Suprapubic skin (tissue), 3 donors: ENCODE data around the gene TECPR2.

Experiments used
- POLR2AphosphoS5 ChIP-seq, 3 donors: sonication (generic); formaldehyde crosslinking; IDR thresholded peaks; one replicate each; pipeline ENCODE4 v1.6.1; 2017; ENCODE audit warnings: antibody characterized with exemption in 3 of 3
- TF ChIP-seq, protein P1 (sequence below), 2 donors: fragments of 200-600 bp in 1 of 2; fragments of 450-650 bp in 1 of 2; sonication (generic) in 1 of 2; IDR thresholded peaks; one replicate each; pipeline ENCODE4 v1.5.1; 2016 to 2019; ENCODE audit warnings: antibody characterized with exemption in 2 of 2, mild to moderate bottlenecking in 1 of 2, moderate library complexity in 1 of 2

DNA sequence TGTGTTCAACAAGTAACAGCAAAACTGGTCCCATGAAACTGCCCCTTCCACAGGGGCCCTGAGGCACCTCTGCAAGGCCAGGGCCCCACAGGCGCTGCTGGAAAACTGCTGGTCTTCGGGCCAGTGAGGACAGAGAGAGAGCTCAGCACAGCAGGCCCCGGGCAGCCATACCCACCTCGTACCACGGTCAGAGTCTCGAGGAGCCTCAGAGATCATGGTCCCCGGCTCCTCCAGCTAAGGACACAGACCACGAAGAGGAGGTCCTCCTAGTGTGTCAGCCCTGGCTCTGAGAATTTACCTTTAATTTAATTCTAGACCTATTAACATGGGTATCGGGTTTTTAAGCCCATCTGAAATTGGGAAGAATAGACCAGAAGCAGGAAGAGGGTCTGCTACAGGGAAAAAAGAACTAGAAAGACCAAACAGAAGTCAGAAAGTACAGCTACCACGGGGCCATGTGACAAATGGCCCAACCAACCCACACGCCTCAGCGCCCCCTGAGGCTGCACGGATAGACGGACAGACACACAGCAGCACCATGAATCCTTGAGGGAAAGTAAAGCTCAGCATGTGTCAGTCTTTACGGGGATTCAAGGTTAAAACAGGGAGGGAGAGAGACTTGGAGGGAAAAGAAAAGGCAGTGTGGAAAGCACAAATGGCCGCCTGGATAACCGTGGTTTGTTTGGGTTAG, 123.9 kb downstream of the TECPR2 start:
- TF ChIP-seq, protein P1, sequence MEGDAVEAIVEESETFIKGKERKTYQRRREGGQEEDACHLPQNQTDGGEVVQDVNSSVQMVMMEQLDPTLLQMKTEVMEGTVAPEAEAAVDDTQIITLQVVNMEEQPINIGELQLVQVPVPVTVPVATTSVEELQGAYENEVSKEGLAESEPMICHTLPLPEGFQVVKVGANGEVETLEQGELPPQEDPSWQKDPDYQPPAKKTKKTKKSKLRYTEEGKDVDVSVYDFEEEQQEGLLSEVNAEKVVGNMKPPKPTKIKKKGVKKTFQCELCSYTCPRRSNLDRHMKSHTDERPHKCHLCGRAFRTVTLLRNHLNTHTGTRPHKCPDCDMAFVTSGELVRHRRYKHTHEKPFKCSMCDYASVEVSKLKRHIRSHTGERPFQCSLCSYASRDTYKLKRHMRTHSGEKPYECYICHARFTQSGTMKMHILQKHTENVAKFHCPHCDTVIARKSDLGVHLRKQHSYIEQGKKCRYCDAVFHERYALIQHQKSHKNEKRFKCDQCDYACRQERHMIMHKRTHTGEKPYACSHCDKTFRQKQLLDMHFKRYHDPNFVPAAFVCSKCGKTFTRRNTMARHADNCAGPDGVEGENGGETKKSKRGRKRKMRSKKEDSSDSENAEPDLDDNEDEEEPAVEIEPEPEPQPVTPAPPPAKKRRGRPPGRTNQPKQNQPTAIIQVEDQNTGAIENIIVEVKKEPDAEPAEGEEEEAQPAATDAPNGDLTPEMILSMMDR (IDR thresholded peaks at IDR 0.05): no peak
- no peak for TF ChIP-seq POLR2AphosphoS5 (IDR thresholded peaks at IDR 0.05)
